GM21723 (cell line): ENCODE data around the gene NECTIN2.
"Not testable (repeated sequence)": the region's sequence is repeated elsewhere in the genome, so short reads cannot be mapped to it uniquely, and the experiment has no call there.

Source experiments
- ATAC-seq: cut with Tn5 transposase; IDR thresholded peaks from one replicate; pipeline ENCODE4 v1.9.1; 2021; ENCODE audit warnings: mild to moderate bottlenecking, moderate library complexity; ENCODE audit not compliant: unreplicated experiment

The NECTIN2 gene

DNA sequence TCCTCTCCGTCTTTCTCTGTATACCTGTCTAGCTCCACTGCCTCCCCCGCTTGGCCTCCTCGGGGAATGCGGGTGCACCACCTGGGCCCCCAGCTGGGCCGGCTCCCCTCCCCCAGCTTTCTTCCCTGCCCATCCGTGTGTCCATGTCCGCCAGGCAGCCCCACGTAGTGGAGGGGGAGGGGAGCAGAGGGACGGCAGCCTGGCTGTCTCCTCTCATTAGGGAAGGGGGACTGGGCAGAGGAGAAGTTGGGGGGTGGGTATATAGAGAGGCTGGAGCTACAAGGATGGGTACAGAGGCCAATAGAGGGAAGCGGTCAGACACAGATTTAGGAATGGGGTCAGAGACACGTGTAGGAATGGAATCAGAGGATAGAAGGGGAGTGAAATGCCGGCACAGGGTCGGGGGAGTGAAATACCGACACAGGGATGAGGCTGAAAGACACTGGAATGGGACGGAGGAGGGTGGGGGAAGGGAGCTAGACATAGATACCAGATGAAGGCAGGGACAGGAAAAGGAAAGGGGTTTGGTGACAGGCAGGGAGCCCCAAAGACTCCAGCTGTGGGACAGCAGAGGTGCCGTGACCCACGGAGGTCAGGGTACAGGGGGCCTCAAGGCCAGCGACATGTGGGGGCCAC lies 2.8 kb downstream of the NECTIN2 start:
- ATAC-seq = no peak

DNA sequence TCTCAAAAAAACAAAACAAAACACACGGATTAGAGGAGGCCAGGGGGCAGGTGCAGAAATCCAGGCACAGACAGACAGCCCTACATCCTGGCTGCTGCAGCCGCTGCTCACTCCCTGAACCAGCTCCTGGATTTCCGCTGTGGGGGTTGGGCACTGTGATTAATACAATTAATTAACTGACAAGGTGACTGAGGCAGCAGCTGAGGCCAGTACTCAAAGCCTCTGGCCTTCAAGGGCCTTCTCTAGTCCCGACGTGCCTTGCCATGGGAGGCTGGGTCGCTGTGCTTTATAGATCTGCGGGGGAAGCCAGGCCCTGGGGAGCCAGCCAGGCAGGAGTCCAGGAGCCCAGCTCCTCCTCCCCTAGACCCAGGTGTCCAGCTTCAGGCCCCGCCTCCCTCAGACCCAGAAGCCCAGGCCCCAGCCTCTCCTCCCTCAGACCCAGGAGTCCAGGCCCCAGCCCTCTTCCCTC lies 4.6 kb downstream of the NECTIN2 start:
- ATAC-seq = no peak

DNA sequence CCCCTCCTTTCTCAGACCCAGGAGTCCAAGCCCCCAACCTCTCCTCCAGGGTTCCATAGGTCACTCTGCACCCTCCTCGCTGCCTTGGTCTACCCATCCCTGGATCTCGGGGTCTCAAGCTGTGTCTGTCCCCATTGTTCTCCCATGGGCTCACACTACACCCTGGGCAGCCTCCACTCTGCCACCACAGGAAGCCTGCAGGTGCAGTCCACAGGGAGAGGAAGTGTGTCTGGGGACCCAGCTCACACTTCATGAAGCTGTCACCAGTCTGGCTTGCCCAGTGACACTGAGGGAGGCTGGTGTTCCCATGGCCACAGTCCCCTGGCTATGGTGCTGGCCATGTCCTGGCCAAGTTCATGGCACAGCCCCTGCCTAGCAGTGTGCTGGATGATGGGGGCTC lies 5.3 kb downstream of the NECTIN2 start:
- no peak for ATAC-seq

DNA sequence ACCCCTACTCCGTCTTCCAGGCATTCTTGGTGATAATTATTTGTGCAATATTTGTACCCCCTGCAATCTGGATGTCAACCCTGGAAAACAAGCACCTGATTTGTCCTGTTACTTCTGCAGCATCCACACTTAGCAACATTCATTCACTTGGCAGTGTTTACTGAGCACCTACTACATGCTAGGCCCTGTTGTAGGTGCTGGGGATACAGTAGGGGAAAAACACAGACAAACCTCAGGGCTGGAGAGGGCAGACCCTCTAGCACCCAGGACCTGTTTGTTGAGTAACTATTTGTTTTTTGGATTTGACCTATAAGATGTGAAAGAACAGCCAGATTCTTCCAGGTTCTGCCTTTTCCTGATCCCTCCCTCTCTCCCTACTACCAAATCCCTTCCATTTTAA lies 9.5 kb downstream of the NECTIN2 start:
- ATAC-seq = no peak

DNA sequence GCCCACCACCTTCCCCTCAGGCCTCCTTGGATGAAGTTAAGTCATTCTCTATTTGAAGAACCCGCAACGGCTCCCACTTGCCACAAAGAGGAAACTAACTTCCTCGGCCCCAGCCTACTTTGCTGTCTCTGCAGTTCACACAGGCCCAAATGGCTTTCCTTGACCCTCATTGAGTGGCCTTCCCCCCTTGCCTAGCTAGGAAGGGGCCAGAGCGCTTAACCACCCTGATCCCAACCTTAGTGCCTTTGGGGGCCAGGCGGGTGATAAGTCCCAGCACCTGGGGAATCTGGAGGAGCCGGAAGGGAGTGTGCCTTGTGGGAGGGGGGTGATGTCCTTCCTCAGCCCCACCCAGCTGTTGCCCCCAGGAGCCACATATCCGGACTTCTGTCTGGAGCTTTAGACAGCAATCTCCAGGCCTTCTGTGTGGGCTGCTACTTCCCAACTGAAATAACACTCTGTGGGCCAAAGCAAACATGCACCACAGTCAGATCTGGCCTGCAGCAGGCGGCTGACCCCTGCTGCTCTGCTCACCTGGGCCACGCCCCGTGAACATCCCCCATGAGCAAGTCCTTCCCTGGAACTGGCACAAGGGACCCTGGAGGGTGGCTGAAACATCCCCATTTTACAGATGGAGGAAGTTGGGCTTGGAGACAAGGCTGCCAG lies 10.5 kb downstream of the NECTIN2 start:
- ATAC-seq = no peak

- no peak for ATAC-seq
Measured at GRCh38 chr19:44857837-44858236, 11.7 kb downstream of the NECTIN2 start.

- not testable (repeated sequence) for ATAC-seq
Measured at GRCh38 chr19:44861576-44861975, 15.5 kb downstream of the NECTIN2 start.

- no peak for ATAC-seq
Measured at GRCh38 chr19:44863990-44864389, 17.9 kb downstream of the NECTIN2 start.

GRCh38 chr19:44865196-44865767 lies 19.2 kb downstream of the NECTIN2 start:
- no peak for ATAC-seq

DNA sequence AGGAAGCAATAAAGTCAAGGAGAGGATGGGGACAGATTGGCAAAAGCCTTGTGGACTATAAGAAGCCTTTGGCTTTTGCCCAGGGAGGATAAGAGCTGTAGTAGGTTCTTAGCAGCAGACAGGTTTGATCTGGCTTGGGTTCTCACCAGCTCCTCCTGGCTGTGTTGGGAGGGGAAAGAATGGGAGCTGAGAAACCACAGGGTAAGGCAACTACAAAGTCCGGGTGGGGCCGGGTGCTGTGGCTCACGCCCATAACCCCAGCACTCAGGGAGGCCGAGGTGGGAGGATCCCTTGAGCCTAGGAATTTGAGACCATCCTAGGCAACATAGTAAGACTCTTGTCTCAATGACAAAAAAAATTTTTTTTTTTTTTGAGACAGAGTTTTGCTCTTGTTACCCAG lies 20.6 kb downstream of the NECTIN2 start:
- ATAC-seq = no peak

DNA sequence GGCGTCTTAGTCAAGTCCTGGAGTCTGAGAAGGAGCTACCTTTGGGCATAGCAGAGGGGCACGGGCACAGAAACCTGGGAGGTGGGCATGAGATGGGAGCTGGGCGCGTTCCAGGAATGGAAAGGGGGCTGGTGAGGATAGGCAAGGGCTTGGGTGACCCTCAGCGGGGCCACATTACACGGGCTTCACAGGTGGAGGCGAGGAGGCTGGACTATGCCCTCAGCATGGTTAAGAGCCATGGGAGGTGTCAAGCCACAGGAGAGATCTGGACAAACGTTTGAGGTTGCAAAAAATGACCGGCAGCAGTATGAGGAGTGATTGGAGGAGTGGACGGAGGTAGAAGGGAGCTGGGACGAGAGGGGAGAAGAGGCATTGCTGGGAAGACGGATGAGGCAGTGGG lies 21.5 kb downstream of the NECTIN2 start:
- no peak for ATAC-seq

DNA sequence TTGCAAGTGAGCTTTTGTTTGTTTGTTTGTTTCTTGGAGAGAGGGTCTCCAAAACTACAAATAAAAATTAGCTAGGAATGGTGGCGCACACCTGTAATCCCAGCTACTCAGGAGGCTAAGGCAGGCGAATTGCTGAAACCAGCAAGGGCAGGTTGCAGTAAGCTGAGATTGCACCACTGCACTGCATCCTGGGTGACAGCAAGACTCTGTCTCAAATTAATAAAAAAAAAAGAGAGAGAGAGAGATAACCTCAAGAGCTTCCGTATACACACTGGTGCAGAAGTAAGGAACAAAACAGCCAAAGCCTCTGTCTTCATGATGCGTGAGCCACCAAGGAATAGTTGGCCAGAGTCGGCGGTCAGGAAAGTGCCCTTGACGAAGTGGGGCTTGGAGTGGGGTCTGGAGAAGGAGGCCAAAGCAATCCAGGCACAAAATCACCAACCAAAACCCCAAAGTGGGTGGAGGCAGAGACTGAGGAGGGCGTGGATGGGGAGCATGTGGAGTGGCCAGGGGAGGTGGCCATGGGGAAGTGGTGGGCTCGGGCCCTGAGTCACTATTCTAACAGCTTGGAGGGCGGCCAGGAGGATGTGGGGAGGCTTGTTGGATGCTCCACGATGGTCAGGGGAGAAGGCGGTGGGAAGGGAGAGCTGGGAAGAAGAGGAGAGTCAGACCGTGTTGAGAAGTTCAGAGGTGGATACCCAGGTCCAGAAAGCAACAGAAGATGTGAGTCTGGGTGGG lies 23.8 kb downstream of the NECTIN2 start:
- no peak for ATAC-seq

DNA sequence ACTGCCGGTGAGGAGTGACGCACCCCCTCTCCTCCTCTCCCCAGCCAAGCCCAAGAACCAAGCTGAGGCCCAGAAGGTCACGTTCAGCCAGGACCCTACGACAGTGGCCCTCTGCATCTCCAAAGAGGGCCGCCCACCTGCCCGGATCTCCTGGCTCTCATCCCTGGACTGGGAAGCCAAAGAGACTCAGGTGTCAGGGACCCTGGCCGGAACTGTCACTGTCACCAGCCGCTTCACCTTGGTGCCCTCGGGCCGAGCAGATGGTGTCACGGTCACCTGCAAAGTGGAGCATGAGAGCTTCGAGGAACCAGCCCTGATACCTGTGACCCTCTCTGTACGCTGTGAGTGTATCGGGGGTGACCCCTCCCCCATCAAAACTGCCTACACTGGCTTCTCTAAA lies 25.7 kb downstream of the NECTIN2 start:
- ATAC-seq = no peak

DNA sequence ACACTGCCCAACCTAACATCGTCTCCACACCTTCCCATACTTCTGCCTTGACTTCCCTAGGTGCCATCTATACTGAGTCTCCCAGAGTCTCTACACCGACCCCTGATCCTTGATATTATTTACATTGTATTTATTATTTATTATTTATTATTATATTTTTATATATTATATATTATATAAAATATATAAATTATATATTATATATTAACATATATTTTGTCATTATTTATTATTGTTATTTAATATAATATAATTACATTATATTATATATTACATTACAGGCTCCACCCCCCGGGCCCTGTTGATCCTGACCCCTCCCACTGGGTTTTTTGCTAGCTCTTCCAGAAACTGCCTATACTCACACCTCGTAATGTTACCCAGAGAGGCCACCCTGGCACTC lies 26.6 kb downstream of the NECTIN2 start:
- ATAC-seq = no peak

GRCh38 chr19:44874317-44874716 lies 28.2 kb downstream of the NECTIN2 start:
- no peak for ATAC-seq

GRCh38 chr19:44875666-44876451 lies 29.8 kb downstream of the NECTIN2 start:
- ATAC-seq = no peak

DNA sequence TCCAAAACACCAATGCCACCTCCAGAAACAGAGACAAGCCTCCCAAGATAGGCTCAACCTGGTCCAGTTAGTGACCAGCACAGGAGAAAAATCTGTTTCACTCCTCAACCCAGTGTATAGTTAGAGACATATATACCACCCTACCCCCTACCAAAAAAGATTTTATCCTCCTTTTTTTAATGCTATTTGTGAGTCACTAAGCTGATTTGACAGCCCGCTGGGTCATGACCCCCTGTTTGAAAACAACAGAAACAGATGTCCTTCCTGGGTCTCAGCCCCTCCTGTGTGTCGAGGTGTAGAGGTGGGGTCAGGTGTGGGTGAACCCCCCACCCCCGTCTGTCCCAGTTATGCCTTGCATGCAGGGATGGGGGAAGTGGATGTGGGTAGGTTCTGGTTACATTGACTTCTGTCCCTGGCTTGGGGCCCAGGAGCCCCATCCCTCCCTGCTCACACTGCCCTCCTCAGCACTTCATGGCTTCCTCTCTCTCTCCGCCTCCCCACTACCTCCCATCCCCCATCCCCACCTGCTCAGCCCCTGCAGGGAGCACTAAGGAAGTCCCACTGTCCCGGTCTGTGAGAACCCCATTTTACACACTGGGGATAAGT lies 30.9 kb downstream of the NECTIN2 start:
- ATAC-seq = no peak

DNA sequence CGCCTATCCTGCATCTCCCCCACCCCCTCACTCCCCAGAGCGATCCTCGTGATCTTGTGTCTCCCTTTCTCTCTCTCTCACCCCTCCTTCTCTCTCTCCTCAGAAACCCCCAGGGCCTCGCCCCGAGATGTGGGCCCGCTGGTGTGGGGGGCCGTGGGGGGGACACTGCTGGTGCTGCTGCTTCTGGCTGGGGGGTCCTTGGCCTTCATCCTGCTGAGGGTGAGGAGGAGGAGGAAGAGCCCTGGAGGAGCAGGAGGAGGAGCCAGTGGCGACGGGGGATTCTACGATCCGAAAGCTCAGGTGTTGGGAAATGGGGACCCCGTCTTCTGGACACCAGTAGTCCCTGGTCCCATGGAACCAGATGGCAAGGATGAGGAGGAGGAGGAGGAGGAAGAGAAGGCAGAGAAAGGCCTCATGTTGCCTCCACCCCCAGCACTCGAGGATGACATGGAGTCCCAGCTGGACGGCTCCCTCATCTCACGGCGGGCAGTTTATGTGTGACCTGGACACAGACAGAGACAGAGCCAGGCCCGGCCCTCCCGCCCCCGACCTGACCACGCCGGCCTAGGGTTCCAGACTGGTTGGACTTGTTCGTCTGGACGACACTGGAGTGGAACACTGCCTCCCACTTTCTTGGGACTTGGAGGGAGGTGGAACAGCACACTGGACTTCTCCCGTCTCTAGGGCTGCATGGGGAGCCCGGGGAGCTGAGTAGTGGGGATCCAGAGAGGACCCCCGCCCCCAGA lies 32.2 kb downstream of the NECTIN2 start:
- no peak for ATAC-seq

DNA sequence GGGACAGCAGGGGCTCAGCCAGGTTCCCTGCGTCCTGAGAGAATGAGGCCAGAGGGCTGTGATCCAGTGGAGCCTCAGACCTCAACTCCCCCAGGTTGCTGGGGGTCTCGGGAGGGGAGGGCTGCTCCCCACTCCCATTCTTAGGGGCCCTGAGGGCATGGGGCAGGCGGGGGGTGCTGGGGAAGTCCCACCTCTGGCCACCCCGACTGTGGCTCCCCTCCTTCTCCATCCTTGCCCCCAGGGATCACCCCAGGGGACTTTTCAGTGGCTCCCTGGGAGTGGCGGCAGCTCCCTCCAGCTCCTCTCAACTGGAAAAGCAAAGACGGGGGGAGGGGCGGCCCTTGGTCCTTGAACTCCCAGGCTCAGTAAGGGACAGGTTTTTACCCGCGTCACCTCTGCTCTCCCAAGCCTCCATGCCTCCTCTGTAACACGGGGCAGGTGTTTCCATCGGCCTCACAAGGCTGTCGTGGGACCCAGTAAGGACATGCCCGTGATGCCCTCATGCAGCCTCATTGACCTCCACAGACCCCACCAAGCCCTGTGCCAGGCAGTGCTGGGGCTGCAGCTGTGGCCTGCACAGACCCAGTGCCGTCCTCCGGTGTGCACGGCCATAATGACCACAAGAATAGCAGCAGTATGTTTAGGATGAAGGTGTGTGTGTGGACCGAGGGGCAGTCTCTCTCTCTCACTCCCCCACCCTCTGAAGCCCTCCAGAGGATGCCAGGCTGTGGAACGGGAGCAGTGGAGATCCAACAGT lies 33.4 kb downstream of the NECTIN2 start:
- no peak for ATAC-seq
